Measurements from ENCODE around the gene NFE2L3.
A peak's percentile ranks its signal among the peaks of the same experiment; 100 is the strongest.
"Not testable (repeated sequence)": the region's sequence is repeated elsewhere in the genome, so short reads cannot be mapped to it uniquely, and the experiment has no call there.

The NFE2L3 gene

DNA sequence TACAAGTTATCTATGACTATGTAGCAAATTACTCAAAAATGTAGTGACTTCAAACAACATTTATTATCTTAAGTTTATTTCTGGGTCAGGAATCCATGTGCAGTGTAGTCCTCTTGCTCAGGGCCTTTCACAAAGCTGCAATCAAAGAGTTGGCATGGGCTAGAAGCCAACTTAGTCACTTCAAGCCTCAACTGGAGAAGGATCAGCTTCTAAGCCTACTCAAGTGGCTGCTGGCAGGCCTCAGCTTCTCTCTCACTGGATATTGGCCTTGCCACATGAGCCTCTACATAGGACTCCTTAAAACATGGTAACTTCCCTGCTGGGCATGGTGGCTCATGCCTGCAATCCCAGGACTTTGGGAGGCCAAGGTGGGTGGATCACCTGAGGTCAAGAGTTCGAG, 5.0 kb upstream of the NFE2L3 start:
- no peak for DNase-seq (ENCODE audit: low read depth)

DNA sequence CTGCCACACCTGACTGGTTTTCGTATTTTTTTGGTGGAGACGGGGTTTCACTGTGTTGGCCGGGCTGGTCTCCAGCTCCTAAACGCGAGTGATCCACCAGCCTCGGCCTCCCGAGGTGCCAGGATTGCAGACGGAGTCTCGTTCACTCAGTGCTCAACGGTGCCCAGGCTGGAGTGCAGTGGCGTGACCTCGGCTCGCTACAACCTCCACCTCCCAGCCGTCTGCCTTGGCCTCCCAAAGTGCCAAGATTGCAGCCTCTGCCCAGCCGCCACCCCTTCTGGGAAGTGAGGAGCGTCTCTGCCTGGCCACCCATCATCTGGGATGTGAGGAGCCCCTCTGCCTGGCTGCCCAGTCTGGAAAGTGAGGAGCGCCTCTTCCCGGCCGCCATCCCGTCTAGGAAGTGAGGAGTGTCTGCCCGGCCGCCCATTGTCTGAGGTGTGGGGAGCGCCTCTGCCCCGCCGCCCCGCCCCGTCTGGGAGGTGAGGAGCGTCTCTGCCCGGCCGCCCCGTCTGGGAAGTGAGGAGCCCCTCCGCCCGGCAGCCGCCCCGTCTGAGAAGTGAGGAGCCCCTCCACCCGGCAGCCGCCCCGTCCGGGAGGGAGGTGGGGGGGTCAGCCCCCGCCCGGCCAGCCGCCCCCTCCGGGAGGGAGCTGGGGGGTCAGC, 4.2 kb upstream of the NFE2L3 start:
- not testable (repeated sequence) for DNase-seq (ENCODE audit: low read depth)

DNA sequence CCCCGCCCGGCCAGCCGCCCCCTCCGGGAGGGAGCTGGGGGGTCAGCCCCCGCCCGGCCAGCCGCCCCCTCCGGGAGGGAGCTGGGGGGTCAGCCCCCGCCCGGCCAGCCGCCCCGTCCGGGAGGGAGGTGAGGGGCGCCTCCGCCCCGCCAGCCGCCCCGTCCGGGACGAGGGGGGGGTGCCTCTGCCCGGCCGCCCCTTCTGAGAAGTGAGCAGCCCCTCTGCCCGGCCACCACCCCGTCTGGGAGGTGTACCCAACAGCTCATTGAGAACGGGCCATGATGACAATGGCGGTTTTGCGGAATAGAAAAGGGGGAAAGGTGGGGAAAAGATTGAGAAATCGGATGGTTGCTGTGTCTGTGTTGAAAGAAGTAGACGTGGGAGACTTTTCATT, 3.7 kb upstream of the NFE2L3 start:
- not testable (repeated sequence) for DNase-seq (ENCODE audit: low read depth)

DNA sequence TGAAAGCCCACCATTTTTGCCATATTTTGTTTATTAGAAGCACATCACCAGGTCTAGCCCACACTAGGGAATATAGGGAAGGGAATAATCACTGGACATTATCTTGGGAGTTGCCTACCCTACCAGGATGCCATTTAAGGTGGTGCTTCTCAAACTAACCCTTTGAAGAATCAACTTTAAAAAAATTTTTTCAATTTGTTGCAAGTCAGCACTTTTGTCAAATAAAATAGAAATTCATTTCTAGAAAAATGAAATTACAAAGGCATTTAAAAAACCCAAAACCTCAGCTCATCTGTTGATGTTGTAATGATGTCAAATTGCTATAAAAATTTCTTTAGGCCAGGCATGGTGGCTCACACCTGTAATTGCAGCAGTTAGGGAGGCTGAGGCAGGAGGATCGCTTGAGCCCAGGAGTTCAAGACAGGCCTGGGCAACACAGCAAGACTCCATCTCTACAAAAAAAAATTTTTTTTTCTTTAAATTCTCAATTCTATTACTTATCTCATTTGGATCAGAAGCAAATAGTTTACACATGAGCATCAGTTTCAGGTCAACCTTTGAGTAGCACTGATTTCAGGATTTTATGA, 2.5 kb upstream of the NFE2L3 start:
- no peak for DNase-seq (ENCODE audit: low read depth)

DNA sequence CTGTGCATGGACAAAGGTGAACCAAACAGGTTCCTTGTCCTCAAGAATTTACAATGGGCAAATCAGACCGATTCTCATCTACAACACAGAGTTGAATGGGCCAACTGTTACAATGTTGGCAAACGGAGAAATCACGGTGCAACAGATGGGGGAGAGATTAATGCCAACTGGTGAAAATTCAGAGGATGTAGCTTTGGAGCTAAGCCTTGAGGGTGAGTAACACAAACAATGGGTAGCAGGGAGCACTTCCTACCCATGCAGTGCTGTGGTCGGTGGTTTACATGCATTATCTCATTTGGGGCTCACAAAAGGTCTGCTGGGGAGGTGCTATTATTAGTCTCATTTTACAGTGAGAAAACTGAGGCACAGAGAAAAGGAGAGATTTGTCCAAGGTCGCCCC, 902 bp upstream of the NFE2L3 start:
- DNase-seq (ENCODE audit: low read depth) = no peak

DNA sequence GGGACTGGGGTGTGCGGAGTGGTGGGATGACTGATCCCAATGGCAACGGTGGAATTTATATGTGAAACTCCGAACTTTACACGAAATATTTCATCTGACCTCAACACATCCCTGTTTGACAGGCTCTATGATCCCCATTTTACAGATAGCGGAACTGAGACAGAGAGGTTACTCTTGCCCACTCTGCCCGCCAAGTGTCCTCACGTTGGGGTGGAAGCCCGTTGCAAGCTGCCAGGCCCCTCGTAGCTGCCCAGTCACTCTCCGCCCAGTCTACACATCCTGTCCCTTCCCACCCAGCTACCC, 397 bp upstream of the NFE2L3 start:
- DNase-seq (ENCODE audit: low read depth) = no peak

DNA sequence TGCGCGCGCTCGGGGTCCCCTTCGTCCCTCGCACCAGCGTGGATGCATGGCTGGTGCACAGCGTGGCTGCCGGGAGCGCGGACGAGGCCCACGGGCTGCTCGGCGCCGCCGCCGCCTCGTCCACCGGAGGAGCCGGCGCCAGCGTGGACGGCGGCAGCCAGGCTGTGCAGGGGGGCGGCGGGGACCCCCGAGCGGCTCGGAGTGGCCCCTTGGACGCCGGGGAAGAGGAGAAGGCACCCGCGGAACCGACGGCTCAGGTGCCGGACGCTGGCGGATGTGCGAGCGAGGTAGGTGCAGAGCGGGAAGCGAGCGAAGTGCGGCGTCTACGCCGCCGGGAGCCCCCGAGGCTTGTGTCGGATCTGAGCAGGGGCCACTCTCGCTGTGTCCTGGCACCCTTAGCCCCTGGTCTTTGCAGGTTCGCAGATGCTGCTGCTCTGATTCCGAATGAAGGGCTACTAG, 813 bp downstream of the NFE2L3 start:
- not testable (repeated sequence) for DNase-seq (ENCODE audit: low read depth)

DNA sequence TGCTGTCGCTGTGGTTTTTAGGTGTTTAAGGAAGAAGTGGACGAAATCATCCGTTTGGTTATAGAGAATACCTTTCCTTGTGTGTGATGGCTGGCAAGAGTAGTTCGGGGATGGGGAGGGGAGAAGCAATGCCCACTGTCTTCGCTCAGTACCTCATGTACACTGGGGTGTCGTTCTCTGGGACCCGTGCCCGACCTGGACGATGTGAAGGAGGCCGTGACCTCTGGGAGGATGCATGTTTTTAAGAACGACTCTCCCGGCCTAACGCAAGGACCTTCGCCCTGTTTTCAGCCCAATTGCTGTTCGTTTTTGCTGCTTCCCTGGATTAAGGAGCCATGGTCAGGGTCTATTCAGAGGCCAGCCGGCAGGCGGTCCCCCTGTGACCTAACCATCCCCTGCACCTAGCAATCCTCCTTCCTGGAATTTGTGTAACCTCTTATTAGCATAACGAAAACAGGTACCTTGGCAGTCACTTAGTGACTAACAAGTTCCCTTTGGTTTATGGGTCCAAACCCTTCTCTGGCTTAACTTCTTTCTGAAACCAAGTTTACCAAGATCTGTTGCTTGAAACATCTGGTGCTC, 1.3 kb downstream of the NFE2L3 start:
- no peak for DNase-seq (ENCODE audit: low read depth)

DNA sequence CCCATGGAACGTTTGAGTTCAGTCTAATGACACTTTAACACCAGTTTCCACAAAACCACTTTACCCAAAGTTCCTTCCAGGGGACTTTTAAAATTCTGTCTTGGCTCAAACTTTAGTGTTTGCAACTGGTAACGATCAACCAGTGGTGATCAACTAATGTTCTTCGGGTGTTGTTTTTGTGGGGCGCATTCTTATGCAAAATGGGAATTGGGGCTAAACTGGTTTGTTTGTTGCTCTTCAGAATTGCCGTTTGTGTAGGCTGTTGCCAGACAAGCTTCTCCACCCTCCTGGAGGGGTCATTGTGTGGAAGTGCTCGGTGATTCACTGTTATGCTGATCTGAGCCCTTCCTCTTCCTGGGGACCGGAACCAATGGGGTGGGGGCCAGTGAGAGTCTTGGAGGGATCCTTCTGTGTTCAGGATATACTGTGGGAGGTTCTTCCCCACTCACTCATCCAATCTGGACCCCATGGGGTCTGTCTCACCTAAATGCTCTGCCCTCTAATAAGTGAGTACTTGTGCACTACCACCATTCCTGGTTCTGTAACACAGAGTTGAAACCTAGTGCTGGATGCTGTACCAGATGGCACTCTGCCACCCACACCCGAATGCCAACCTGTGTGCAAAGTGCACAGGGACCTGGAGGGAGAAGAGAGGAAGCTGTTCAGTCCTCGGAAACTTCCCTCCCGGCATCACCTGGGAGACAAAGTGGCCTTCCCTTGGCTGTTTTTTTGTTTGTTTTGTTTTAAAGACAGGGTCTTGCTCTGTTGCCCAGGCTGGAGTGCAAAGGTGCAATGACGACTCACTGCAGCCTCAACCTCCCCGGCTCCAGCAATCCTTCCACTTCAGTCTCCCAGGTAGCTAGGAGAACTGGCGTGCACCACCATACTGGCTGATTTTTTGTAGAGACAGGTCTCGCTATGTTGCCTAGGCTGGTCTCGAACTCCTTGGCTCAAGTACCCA, 2.1 kb downstream of the NFE2L3 start:
- DNase-seq (ENCODE audit: low read depth) = peak; percentile 82

DNA sequence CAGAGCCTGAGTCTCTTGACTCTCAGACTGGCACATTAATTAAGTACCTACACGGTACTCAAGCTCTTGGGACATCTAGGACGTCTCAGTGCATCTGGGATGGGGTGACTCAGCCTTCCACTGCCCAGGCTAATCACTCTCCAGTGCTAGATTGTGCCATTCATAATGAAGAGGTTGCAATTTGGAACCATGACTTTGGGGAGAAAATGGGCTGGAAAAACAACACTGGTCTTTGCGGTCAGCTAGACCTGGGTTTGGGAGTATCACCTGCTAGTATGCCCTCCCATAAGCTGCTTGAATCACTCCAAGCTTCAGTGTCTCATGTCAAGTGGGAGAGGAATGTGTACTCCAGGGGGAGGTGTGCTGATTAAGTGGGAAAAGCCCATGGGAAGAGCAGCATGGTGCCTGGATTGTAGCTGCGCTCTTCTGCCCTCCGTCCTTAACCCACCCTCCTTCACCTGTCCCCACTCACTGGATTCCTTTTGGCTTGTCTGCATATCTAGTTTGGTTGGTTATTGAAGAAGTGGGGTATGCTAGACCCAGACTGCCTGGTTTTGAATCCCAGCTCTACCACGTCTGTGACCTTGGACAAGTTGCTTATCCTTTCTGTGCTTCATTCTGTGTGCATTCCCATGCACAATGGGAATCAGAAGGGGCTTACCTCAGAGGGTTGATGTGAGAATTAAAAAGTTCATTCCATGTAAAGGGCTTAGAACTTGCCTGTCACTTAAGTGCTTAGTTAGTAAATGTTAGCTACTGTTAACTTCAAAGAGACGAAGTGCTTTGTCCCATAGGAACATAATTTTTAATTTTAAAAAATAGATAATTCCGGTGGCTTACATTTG, 3.8 kb downstream of the NFE2L3 start:
- peak; percentile 80 for DNase-seq (ENCODE audit: low read depth)

DNA sequence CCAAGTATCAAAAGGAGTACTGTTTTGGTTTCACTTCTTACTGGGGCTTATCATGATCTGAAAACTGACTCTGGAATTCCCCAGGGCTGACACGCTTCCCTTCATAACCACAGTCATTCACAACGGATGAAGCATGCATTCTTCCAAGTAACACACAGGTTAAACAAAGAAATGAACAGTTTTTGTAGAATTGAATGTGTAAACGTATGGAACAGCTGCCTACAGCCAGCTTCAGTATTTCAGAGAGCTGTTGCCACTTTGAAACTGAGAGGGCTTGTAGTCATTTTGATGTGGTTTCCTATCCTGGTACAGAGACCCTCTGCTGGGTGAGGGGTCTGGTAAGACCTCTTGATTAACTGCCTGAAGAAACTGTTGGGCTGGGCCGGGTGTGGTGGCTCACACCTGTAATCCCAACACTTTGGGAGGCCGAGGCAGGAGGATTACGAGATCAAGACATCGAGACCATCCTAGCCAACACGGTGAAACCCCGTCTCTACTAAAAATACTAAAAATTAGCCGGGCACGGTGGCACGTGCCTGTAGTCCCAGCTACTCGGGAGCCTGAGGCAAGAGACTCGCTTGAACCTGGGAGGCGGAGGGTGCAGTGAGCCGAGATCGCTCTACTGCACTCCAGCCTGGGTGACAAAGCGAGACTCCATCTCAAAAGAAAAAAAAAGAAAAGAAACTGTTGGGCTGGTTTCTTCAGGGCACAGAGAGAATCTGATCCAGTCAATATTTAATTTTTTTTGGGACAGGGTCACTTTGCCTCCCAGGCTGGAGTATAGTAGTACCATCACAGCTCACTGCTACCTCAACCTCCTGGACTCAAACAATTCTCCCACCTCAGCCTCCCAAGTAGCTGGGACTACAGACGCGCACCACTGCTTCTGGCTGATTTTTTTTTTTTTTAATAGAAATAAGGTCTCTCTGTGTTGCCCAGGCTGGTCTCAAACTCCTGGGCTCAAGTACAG, 4.7 kb downstream of the NFE2L3 start:
- DNase-seq (ENCODE audit: low read depth) = peak; percentile 98

DNA sequence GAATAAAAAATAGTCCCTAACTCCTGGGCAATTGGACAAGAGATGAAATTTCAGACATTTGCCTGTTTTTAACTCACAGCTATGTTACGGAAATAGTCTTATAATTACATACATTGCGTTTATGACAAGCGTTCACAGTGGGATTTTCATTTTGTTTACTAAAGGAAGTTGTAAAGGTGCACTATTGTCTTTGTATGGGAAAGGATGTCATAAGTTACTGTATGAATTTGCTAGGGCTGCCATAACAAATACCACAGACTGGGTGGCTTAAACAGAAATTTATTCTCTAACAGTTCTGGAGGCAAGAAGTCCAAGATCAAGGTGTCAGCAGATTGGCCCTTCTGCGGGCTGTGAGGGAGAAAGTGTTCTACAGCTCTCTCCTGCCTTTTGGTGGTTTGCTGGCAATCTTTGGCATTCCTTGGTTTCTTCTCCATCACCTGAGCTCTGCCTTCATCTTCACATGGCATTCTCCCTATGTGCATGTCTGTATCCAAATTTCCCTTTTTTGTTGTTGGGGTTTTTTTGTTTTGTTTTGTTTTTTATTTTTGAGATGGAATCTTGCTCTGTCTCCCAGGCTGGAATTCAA, 5.6 kb downstream of the NFE2L3 start:
- DNase-seq (ENCODE audit: low read depth) = no peak

DNA sequence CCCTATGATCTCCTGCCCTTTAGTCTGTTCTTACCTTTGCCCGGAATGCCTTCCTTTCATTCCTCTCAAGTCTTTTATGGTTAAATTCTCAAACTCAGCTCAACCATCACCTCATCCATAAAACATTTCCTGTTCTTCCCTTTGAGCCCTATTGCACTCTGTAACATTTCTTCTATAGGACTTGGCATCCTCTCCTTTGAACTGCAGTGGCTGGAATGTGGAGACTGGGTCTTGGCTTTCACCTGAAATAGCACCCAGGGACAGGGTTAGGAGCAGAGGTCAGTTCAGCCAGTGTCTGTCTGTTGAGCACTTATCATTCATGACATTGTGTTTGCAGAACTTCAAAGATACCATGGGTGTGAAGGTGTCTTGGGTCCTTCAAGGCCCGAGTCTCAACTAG, 7.2 kb downstream of the NFE2L3 start:
- peak; percentile 52 for DNase-seq (ENCODE audit: low read depth)

DNA sequence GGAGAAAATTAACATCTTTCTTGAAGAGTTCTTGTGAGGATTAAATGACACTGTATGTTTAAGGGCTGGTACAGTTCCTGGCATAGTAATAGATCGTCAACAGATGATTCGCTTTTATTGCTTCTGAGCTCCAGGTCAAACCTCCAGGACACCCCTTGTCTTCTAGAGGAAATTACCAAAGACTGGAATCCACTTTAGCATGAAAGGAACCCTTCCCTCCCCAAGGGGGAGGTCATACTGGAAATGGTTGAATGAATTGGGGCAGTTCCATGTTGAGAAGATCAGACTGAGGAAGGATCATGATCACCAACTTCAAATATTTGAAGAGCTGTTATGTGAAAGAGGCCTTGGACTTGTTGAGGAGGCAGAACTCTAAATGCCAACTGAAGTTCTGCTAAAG, 8.9 kb downstream of the NFE2L3 start:
- no peak for DNase-seq (ENCODE audit: low read depth)

DNA sequence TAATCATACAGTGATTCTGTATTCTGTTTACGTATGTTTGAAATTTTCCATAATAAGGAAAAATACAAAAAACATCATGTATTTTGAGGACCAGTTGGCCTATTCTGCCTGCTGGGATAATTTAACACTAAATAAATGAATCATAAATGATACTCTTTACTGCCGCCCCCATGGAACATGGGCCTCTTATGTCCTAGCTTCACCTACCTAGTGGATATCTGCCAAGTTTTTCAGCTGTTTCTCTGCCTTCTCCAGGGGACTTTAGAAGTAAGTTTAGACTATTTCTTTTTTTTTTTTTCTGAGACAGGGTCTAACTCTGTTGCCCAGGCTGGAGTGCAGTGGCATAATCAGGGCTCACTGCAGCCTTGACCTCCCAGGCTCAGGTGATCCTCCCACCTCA, 10.4 kb downstream of the NFE2L3 start:
- DNase-seq (ENCODE audit: low read depth) = no peak

DNA sequence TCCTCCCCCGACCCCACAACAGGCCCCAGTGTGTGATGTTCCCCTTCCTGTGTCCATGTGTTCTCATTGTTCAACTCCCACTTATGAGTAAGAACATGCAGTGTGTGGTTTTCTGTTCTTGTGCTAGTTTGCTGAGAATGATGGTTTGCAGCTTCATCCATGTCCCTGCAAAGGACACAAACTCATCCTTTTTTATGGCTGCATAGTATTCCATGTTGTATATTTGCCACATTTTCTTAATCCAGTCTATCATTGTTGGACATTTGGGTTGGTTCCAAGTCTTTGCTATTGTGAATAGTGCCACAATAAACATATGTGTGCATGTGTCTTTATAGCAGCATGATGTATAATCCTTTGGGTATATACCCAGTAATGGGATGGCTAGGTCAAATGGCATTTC, 11.8 kb downstream of the NFE2L3 start:
- not testable (repeated sequence) for DNase-seq (ENCODE audit: low read depth)

DNA sequence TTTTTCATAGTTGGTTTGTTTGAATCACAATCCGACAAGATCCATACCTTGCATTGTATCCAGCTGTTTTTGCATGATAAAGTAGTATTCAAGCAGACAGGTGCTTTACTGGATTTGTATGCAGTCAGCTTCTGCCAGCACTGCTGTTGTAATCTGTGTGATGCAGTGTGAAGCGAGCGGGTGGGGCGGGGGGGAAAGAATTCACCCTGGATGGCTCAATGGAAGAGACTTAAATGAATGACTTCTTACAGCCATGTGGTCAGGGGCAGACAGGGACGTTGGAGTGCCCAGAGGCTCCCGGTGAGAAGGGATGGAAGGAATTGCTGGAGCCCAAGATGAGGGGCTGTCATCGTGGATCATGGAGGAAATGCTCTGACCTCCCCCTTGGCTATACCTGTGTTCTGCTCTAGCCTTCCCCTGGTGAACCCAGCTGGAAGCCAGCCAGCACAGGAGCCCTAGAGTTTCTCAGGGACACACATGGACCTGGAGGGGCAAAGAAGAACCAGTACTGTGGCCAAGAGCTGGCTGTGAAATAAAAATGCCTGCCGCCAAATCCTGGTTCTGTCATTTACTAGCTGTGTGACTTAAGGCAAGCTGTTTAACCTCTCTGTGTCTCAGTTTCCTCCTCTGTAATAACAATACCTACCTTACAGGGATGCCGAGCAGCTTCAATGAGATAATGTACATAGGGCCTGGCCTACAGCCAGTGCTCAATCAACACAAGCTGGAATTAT, 14.1 kb downstream of the NFE2L3 start:
- no peak for DNase-seq (ENCODE audit: low read depth)

DNA sequence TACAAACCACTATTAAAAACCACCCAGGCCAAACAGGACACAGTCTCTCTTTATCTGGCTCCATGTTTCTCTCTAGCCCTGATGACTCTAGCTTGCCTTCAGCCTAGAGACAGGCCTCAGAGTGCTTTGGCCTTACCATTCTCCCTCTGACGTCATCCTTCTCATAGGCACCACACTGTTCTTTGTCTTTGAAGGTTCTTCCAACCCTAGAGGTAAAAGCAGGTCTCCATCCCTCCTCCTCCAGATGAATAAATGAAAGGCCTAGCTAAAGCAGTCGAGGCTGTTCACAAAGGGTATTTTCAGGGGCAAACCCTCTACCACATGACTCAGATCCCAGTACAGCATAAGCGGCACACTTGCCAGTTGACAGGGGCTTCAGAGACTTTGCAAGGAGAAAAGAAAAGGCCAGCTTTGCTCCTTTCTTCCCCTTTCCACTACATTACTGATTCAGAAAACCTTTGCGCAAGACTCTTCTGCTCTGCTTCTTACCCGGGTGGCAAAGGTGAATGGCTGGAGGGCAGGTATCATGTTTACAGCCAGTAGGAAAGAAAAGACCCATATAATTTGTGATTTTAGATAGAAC, 14.8 kb downstream of the NFE2L3 start:
- no peak for DNase-seq (ENCODE audit: low read depth)

DNA sequence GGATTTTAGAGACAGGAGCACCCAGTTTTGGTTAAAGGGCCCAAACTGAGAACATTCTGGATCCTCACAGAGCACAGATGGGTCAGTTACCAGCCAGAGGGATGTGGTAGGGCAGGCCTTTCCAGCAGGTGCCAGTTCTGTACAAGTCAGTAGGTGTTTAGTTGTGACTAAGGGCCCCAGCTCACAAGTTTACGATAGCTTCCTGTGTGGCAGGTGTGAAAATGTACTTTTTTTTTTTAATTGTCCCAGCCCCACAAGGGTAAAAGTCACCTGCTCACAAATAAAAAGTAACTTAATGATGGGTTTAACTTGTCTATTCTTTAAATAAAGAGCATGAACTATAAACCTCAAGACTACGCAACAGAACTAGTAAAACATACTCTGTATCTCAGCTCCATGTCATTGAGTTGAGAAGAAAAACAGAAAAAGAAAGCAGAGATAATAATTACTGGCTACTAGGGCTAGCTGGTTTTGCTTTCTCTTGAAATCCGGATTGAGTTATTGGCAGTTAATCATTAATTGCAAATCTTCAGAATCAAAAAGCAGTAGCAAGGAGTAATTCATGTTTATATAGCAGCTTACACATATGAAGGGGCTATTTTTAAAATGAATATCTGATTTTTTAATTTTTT, 15.4 kb downstream of the NFE2L3 start:
- DNase-seq (ENCODE audit: low read depth) = no peak

All from iris pigment epithelial cell (primary cell).